NCI-H524 treated with DMSO at 0.1 percent for 48 hours (cell line): ENCODE results near the gene DYTN.

ENCODE experiments used
- DNase-seq: peaks from one replicate; lab custom pipeline; 2025; lab: John Stamatoyannopoulos, UW

Gene DYTN

GRCh38 chr2:206614811-206615210, 103.4 kb downstream of the DYTN start:
- DNase-seq = no peak

GRCh38 chr2:206611736-206612135, 106.5 kb downstream of the DYTN start:
- no peak for DNase-seq

- DNase-seq = no peak
Measured at GRCh38 chr2:206611191-206611590, 107.0 kb downstream of the DYTN start.

- DNase-seq = no peak
Measured at GRCh38 chr2:206610451-206610850, 107.7 kb downstream of the DYTN start.

GRCh38 chr2:206603243-206603642, 115.0 kb downstream of the DYTN start:
- DNase-seq = no peak
